HG02970 (cell line): ENCODE data around the gene GTPBP6.

Experiments used
- ATAC-seq: cut with Tn5 transposase; IDR thresholded peaks from one replicate; pipeline ENCODE4 v1.9.1; 2021; ENCODE audit warnings: mild to moderate bottlenecking, moderate library complexity, moderate number of reproducible peaks; ENCODE audit not compliant: unreplicated experiment, low FRiP score

GTPBP6 gene, protein sequence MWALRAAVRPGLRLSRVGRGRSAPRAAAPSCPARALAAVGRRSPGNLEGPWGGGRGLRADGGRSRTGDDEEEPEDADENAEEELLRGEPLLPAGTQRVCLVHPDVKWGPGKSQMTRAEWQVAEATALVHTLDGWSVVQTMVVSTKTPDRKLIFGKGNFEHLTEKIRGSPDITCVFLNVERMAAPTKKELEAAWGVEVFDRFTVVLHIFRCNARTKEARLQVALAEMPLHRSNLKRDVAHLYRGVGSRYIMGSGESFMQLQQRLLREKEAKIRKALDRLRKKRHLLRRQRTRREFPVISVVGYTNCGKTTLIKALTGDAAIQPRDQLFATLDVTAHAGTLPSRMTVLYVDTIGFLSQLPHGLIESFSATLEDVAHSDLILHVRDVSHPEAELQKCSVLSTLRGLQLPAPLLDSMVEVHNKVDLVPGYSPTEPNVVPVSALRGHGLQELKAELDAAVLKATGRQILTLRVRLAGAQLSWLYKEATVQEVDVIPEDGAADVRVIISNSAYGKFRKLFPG

GRCh38 chrX:318739-319578 lies at the start of gene GTPBP6:
Gene GTPBP6 (minus strand): TSS chrX:318796. CDS start chrX:318787, 9 bp downstream.
- peak; percentile 86 for ATAC-seq

DNA sequence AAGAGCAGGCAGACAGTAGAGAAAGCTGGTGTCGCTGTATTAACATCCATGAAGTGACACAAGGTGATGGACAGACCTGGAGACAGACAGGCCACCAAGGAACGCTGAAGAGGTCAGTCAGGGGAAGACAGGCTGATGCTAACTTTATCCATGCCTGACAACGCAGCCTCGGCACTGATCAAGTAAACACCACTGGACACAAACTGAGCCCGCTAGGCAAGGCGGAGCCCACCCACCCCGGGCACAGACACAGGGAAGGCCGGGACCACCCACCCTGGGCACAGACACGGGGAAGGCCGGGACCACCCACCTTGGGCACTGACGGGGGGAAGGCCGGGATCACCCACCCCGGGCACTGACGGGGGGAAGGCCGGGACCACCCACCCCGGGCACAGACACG lies 49.3 kb upstream of the GTPBP6 start:
- no peak for ATAC-seq

DNA sequence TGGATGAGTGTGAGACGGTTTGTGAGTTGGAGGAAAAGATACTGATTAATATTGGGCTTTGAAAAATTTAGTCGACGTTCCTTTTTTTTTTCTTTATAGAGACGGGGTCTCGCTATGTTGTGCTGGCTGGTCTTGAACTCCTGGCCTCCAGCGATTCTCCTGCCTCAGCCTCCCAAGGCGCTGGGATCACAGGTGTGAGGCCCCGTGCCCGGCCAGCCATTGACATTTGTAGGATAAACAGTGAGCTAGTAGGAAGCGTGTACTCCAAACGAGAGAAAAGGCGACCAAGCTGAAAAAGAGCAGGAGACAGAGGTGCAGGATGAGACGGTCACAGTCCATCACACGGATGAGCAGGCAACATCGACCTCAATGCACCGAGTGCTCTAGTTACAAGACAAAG lies 48.8 kb upstream of the GTPBP6 start:
- ATAC-seq, result no peak

GRCh38 chrX:363621-364375 lies 45.2 kb upstream of the GTPBP6 start:
- no peak for ATAC-seq

- no peak for ATAC-seq
Measured at GRCh38 chrX:362937-363620, 44.5 kb upstream of the GTPBP6 start.

DNA sequence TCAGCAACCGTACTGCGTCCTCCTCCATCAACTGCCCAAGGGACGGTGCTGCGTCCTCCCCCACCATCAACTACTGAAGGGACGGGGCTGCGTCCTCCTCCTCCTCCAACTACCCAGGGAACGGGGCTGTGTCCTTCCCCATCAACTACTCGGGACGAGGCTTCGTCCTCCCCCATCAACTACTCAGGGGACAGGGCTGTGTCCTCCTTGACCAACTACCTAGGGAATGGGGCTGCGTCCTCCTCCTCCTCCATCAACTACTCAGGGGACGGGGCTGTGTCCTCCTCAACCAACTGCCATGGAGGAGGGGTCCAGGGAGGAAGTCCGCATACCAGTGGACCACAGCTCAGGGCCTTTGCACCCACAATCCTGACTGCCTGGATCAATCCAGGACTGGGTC lies 43.8 kb upstream of the GTPBP6 start:
- ATAC-seq, result no peak

DNA sequence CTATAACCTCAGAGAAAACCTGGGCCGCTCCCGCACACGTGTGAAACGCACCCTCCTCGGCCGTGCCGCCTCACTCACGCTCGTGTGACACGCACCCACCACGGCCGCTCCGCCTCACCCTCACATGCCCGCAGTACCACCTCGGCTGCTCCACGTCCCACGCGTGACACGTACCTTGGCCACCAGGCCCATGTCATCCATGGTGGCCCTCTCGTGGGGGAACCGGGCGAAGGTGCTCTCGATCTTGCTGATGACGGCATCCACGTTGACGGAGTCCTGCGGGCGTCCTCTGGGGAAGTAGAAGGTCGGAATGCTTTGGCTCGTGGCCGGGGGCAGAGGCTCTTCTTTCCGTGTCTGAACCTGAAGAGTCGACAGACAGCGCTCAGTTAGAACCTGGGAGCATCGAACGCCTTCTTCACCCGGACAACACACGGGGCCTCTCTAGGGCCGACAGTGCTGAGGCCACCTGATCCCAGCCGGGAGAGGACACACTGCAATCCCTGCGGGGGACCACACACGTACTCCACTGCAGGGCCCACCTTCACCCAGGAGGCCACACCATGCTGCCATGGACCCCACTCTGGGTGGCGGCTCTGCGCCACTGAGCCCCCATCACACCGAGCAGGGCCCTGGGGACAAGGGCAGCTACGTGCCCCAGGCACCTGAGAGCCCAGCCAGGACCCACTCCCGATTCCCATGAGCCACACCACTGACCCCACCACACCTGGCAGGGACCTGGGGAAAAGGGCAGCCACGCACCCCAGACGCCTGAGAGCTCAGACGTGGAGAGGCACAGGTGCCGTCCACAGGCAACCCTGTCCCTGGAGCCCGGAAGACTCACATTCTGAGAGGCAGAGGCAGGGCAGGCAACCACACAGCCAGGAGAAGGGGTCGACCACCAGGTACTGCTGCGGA lies 42.9 kb upstream of the GTPBP6 start:
- no peak for ATAC-seq

- ATAC-seq, result no peak
Measured at GRCh38 chrX:360496-361150, 42.0 kb upstream of the GTPBP6 start.

- no peak for ATAC-seq
Measured at GRCh38 chrX:358651-359143, 40.1 kb upstream of the GTPBP6 start.

GRCh38 chrX:357693-358471 lies 39.3 kb upstream of the GTPBP6 start:
- no peak for ATAC-seq

DNA sequence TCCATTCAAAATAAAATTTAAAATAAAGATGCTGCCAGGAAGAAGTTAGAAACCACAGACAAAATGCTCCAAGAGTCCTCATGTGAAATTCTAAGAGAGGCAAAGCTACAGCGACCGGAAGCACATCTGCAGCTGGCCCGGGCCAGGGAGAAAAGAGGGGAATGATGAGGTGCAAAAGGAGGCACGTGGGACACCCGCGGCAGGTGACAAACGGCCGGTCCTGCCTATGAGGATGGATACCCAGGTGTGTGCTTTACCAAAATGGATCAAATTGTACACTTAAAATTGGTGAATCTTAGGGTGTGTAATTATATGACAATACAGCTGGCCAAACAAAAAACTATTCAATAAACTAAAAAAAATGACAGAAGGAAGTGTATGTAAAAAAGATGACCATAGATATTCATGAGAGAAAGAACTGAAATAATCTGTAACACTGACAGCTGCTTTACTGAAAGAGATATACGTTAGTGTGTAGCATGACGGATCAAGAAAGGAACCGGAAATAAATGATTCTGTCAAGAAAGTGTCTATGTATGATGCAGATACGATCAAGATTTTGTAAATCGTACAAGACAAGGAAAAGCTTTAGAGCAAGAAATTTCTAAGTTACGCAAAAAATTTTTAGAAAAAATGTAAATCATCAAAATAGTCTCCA lies 38.6 kb upstream of the GTPBP6 start:
- ATAC-seq, result no peak

- no peak for ATAC-seq
Measured at GRCh38 chrX:356385-357034, 37.9 kb upstream of the GTPBP6 start.

GRCh38 chrX:355329-356050 lies 36.9 kb upstream of the GTPBP6 start:
- no peak for ATAC-seq

- ATAC-seq, result no peak
Measured at GRCh38 chrX:353566-354535, 35.3 kb upstream of the GTPBP6 start.
